ENCODE data around the gene SRA1.

GRCh38 chr5:140588311-140589070 is 31.2 kb upstream of the SRA1 start:
- TF ChIP-seq EZH2 (IDR thresholded peaks at IDR 0.05; ENCODE audit: low read length, unreplicated experiment) (no peak), CTCF (conservative IDR thresholded peaks at IDR 0.05; ENCODE audit: low read depth, low read length) (no peak), EZH2phosphoT487 (IDR thresholded peaks at IDR 0.05; ENCODE audit: borderline replicate concordance, low read length) (no peak)
